GM23338 (cell line): ENCODE data around the gene PSMD3. TPM values are rescaled to one million over a fixed set of nuclear protein-coding genes. Genes with fewer than 3 reads are reported as not detected.

Experiments
- CTCF ChIP-seq, 2 experiments: fragments of 200-600 bp in 1 of 2; sonication (generic) in 1 of 2; conservative IDR thresholded peaks; 2 replicates each; pipeline versions ENCODE4 v1.5.1 to v1.6.1; 2016 to 2017; ENCODE audit warnings: antibody characterized with exemption in 2 of 2, low read depth in 2 of 2, mild to moderate bottlenecking in 2 of 2, moderate library complexity in 1 of 2
- ETS1 ChIP-seq: IDR thresholded peaks from 2 replicates; pipeline ENCODE4 v1.6.1; 2016; ENCODE audit warnings: antibody characterized with exemption
- EZH2 ChIP-seq: fragments of 200-600 bp; sonication (generic); IDR thresholded peaks from one replicate; pipeline ENCODE4 v1.8.0; 2017; ENCODE audit warnings: antibody characterized with exemption, mild to moderate bottlenecking, low read depth; ENCODE audit not compliant: unreplicated experiment
- EZH2phosphoT487 ChIP-seq: fragments of 200-600 bp; sonication (generic); IDR thresholded peaks from one replicate; pipeline ENCODE4 v1.8.1; 2018; ENCODE audit warnings: antibody characterized with exemption; ENCODE audit not compliant: unreplicated experiment
- JUNB ChIP-seq: IDR thresholded peaks from one replicate; pipeline ENCODE4 v1.6.1; 2016; ENCODE audit warnings: antibody characterized with exemption; ENCODE audit not compliant: unreplicated experiment
- NANOG ChIP-seq: IDR thresholded peaks from 2 replicates; pipeline ENCODE4 v1.6.1; 2016; ENCODE audit warnings: antibody characterized with exemption, borderline replicate concordance
- POLR2AphosphoS5 ChIP-seq: IDR thresholded peaks from 2 replicates; pipeline ENCODE4 v1.6.1; 2016; ENCODE audit warnings: antibody characterized with exemption, low read depth
- STAT1 ChIP-seq: IDR thresholded peaks from one replicate; pipeline ENCODE4 v1.6.1; 2016; ENCODE audit warnings: antibody characterized with exemption; ENCODE audit not compliant: unreplicated experiment
- ZNF114 ChIP-seq: fragments of 250-450 bp; sonication (Bioruptor Pico); IDR thresholded peaks from 2 replicates; pipeline ENCODE4 v1.5.0; 2020; ENCODE audit warnings: mild to moderate bottlenecking, moderate library complexity
- ZNF331 ChIP-seq: fragments of 250-450 bp; sonication (Bioruptor Pico); IDR thresholded peaks from 2 replicates; pipeline ENCODE4 v1.5.0; 2020; ENCODE audit warnings: low read depth, mild to moderate bottlenecking, moderate library complexity
- ZNF462 ChIP-seq: fragments of 250-450 bp; sonication (Bioruptor Pico); IDR thresholded peaks from 2 replicates; pipeline ENCODE4 v1.5.0; 2020; ENCODE audit warnings: mild to moderate bottlenecking, moderate library complexity
- microRNA-seq: library from miRNA; unstranded; fragments of <30 nt; microRNA quantifications from one replicate; pipeline ENCODE4, GENCODE V29; 2017
- polyA plus RNA-seq: library from polyadenylated mRNA; unstranded; fragments of >200 nt; fragmentation: Nextera tagmentation; extraction: Ambion mirVana; gene quantifications from 2 replicates; pipeline ENCODE4 v1.2.1, GENCODE V29; 2016
- small RNA-seq: library from RNA; depleted of rRNA; stranded (forward); fragments of <200 nt; gene quantifications from one replicate; pipeline ENCODE3, GENCODE V24; 2014; ENCODE audit warnings: low replicate concordance
- total RNA-seq: library from RNA; depleted of rRNA; stranded (reverse); fragments of >200 nt; shearing (Covaris generic); gene quantifications from 2 replicates; pipeline ENCODE4 v1.2.3, GENCODE V29; 2014; rRNA removed

The PSMD3 gene
- total and polyA plus RNA-seq, 2 experiments from 2014 or later: 112 to 217 TPM

GRCh38 chr17:40041196-40041595, 60.6 kb downstream of the PSMD3 start (continued):
- TF ChIP-seq ZNF462: no peak
- TF ChIP-seq POLR2AphosphoS5: no peak
- no peak for TF ChIP-seq EZH2
- no peak for TF ChIP-seq ZNF331 (CRISPR knock-in tag)
- TF ChIP-seq ZNF114 (CRISPR knock-in tag): no peak
- no peak for TF ChIP-seq JUNB
- TF ChIP-seq NANOG: no peak
- no peak for TF ChIP-seq STAT1
- no peak for TF ChIP-seq ETS1
- no peak for TF ChIP-seq CTCF (conservative IDR thresholded peaks at IDR 0.05; ENCODE audit: low read depth in 2 of 2)
- no peak for TF ChIP-seq EZH2phosphoT487

Small RNA genes lying within 50 kb of the gene (microRNA-seq; reads per million reads assigned to microRNA genes)
- gene MIR6884: not detected

Small RNA genes lying within 50 kb of the gene (small RNA-seq; reads per million reads assigned to genes)
- 282 reads per million, percentile 99 among the genes with 10 or more reads in this experiment for gene SNORD124

Other genes starting within 250 kb of the PSMD3 start
- 23.1 and 28.9 TPM in 2 replicates for gene GRB7, start 242.9 kb upstream of the PSMD3 start, total RNA-seq
- gene GRB7, start 242.9 kb upstream of the PSMD3 start, polyA plus RNA-seq: 12.8 and 13.1 TPM in 2 replicates
- 0.76 and 1.4 TPM in 2 replicates for gene IKZF3, start 116.5 kb upstream of the PSMD3 start, total RNA-seq
- gene IKZF3, start 116.5 kb upstream of the PSMD3 start, polyA plus RNA-seq: 0.05 and 0.11 TPM in 2 replicates
- not detected in 2 replicates for gene ZPBP2, start 112.6 kb upstream of the PSMD3 start, total RNA-seq
- gene ZPBP2, start 112.6 kb upstream of the PSMD3 start, polyA plus RNA-seq: 0.28 TPM in 1 of 2 replicates, not detected in the other
- gene GSDMB, start 62.2 kb upstream of the PSMD3 start, total RNA-seq: 5.4 and 12.6 TPM in 2 replicates
- gene GSDMB, start 62.2 kb upstream of the PSMD3 start, polyA plus RNA-seq: 5.5 and 7.6 TPM in 2 replicates
- 38.5 and 39.2 TPM in 2 replicates for gene ORMDL3, start 53.2 kb upstream of the PSMD3 start, total RNA-seq
- gene ORMDL3, start 53.2 kb upstream of the PSMD3 start, polyA plus RNA-seq: 33.6 and 41.3 TPM in 2 replicates
- gene LRRC3C, start 53.1 kb upstream of the PSMD3 start, total RNA-seq: 0.24 TPM in 1 of 2 replicates, not detected in the other
- not detected in 2 replicates for gene LRRC3C, start 53.1 kb upstream of the PSMD3 start, polyA plus RNA-seq
- 1.0 TPM in 1 of 2 replicates, not detected in the other for gene GSDMA, start 17.8 kb upstream of the PSMD3 start, total RNA-seq
- gene GSDMA, start 17.8 kb upstream of the PSMD3 start, polyA plus RNA-seq: not detected in 2 replicates
- gene CSF3, start 34.6 kb downstream of the PSMD3 start, total RNA-seq: 1.2 TPM in 1 of 2 replicates, not detected in the other
- gene CSF3, start 34.6 kb downstream of the PSMD3 start, polyA plus RNA-seq: not detected in 2 replicates
- 88.9 and 95.1 TPM in 2 replicates for gene MED24, start 73.6 kb downstream of the PSMD3 start, total RNA-seq
- gene MED24, start 73.6 kb downstream of the PSMD3 start, polyA plus RNA-seq: 44.4 and 44.8 TPM in 2 replicates
- gene THRA, start 82.2 kb downstream of the PSMD3 start, total RNA-seq: 9.6 and 10.5 TPM in 2 replicates
- 3.4 and 3.6 TPM in 2 replicates for gene THRA, start 82.2 kb downstream of the PSMD3 start, polyA plus RNA-seq
- gene NR1D1, start 119.8 kb downstream of the PSMD3 start, total RNA-seq: 3.6 and 4.2 TPM in 2 replicates
- 3.1 and 3.3 TPM in 2 replicates for gene NR1D1, start 119.8 kb downstream of the PSMD3 start, polyA plus RNA-seq
- 52.5 and 56.5 TPM in 2 replicates for gene MSL1, start 141.2 kb downstream of the PSMD3 start, total RNA-seq
- 14.3 and 16.2 TPM in 2 replicates for gene MSL1, start 141.2 kb downstream of the PSMD3 start, polyA plus RNA-seq
- 76.1 and 82.9 TPM in 2 replicates for gene CASC3, start 159.7 kb downstream of the PSMD3 start, total RNA-seq
- 34.4 and 37.5 TPM in 2 replicates for gene CASC3, start 159.7 kb downstream of the PSMD3 start, polyA plus RNA-seq
- 10.4 and 14.0 TPM in 2 replicates for gene RAPGEFL1, start 196.7 kb downstream of the PSMD3 start, total RNA-seq
- gene RAPGEFL1, start 196.7 kb downstream of the PSMD3 start, polyA plus RNA-seq: 5.0 and 6.7 TPM in 2 replicates
- 9.2 and 10.8 TPM in 2 replicates for gene WIPF2, start 238.5 kb downstream of the PSMD3 start, total RNA-seq
- 9.2 and 11.7 TPM in 2 replicates for gene WIPF2, start 238.5 kb downstream of the PSMD3 start, polyA plus RNA-seq